Cortex of kidney (tissue), 1 donor: ENCODE data around the gene EFS.

ENCODE experiments used
- DNase-seq: peaks from one replicate; lab custom pipeline; 2025; lab: John Stamatoyannopoulos, UW

Gene EFS

GRCh38 chr14:23378612-23379220 is 13.7 kb upstream of the EFS start:
- no peak for DNase-seq

GRCh38 chr14:23377573-23378563 is 12.9 kb upstream of the EFS start:
- DNase-seq, result no peak

- DNase-seq, result no peak
Measured at GRCh38 chr14:23377198-23377550, 12.2 kb upstream of the EFS start.

DNA sequence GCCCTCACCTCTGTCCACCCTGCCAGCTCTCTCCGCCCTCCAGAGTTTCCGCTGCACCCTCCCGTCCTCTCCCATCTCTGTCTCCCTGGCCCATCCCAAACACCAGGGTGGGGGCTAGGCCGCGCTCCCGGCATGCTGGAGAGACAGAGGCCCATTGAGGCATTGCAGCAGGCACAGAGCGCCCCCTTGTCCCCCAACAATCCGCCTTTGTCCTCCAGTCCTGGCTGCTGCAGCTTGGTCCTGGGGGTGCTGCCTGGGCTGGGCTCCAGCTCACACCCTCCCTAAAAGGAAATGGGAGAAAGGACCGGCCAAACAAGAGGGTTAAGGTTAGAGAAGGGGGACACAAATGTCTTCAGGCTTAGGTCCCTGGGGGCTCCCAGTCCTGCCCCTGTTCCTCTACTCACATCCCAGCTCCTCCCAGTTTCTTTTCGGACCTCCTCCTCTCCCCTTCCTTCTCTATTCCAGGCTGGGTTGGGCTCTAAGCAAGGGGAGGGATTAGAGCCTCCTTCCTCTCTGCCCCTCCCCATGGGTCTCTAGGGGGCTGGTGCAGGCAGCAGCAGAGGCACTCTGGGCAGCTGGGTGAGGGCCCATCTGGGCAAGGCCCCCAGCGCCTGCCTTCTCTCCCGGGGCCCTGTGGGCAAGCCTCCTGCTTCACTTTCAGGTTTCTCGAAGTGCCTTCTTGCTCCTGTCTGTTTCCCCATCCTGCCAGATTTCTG is 11.7 kb upstream of the EFS start, which contains the start of gene CMTM5:
CMTM5 (plus strand) TSS at position 565 of the 716 bp plus-strand sequence. CDS start 206 bp downstream, outside the sequence.
- no peak for DNase-seq

- no peak for DNase-seq
Measured at GRCh38 chr14:23375527-23376251, 10.7 kb upstream of the EFS start.

DNA sequence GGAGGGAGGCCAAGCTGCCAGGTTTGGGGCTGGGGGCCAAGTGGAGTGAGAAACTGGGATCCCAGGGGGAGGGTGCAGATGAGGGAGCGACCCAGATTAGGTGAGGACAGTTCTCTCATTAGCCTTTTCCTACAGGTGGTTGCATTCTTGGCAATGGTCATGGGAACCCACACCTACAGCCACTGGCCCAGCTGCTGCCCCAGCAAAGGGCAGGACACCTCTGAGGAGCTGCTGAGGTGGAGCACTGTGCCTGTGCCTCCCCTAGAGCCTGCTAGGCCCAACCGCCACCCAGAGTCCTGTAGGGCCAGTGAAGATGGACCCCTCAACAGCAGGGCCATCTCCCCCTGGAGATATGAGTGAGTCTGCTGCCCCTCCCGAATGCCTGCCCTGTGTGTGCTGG is 8.1 kb upstream of the EFS start:
- DNase-seq, result no peak

DNA sequence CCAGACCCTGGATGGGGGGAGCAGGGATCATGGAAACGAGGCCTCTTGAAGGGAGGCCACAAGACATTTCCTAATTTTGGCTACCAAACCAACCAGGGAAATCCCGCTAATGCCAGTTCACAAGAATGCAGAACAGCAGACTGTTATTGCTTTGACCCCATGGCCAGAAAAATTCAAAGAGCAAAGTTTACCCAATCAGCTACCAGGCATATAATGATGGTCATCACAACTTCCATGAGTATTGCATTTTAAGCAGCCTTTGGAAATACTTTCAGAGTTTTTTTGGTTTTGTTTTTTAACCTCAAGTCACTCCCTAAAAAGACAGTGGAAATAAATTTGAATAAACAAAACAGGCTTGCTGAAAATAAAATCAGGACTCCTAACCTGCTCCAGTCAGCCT is 7.5 kb upstream of the EFS start, which contains the start of gene IL25:
IL25 (plus strand) TSS at position 301 of the 400 bp plus-strand sequence.
- DNase-seq, result no peak

DNA sequence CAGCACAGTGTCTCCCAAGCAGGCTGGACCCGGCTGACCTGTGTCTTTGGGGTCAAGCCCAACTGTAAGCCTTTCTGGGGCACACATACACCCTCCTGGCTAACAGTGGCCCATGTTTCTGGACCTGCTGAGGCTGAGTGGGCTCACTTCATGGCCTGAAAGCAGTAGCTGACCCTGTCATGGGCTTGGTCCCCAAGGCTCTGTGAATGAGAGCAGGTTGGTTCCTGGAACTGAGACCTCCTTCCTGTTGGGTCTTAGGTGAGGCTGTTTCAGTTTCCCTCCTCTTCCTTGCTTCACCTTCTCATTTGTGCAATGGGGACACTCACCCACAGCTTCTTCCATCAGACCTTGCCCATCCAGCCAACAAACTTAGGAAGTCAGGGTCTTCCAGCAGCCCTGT is 6.9 kb upstream of the EFS start:
- no peak for DNase-seq

GRCh38 chr14:23370221-23370620 is 5.2 kb upstream of the EFS start:
- DNase-seq, result no peak

DNA sequence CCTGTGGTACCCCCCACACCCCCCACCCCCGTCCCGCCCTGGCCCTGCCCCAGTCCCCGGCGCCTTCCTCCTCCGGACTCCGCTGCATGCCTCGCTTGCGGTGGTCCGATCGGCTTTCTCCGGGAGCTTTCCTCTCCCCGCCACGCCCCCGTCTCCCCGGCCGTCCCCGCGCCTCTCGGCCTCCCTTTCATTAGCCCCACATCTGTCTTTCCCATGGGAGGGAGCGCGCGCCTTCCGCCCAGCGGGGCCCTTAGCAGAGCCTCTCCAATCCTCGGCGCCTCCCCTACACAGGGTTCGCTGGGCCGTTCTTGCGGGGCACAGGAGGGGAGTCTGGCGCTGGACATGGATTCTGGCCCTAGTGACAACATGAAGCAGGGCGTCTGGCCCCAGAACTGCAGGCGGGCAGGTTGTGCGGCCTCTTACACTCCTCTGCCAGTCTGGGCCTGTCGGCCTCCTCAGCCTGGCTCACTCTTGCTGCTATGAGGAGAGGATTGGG is 1.5 kb upstream of the EFS start:
- no peak for DNase-seq

DNA sequence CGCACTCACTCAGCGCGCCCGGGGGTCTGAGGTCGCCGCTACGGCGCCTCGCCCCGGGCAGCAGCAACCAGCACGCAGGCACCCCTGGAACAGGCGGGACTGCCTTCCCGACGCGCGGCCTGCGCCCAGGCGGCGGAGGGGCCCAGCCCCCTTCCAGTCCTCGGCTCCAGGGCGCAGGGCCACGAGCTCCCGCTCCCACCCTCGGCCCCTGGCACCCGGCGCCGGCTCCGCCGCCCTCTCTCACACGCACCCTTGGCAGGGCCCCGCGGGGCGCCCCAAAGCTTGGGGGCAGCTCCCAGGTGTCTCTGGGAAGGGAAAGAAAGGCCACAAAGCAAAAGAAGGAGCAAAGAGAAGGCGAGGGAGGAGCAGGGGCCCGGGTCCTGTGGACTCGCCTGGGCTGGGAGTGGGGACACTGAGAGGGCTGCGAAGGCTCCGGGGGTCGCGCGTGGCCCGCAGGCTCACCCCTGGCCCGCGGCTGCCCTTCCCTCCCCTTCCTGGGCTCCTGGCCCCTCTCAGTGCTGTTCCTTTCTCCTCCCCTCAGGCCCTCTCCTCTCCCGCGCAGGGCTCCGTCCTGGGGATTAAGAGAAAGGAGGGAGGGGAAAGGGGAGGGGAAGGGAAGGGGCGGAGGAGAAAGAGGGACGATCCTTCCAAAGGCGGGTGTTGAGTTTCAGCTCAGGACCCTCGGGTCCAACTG is 907 bp upstream of the EFS start:
- DNase-seq, result no peak

GRCh38 chr14:23364164-23365035 is 572 bp downstream of the EFS start:
- no peak for DNase-seq

DNA sequence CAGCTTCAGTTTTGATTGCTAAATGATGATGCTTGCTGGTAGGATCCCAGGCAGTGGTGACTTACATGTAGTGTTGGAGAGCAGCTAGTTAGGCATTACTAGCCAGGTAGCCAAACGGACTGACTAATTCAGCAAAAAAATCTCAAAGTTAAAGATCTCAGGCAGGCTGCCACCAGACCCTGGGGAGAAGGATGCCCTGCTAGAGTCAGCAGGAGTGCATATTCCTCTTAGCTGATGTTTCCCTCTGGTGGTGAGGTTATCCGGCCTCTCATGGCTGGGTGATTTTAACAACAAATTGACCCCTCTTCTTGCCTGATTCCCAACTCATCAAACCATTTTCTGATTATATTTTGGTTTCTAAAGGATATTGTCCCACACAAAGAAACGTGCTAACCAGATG is 2.8 kb downstream of the EFS start:
- no peak for DNase-seq

DNA sequence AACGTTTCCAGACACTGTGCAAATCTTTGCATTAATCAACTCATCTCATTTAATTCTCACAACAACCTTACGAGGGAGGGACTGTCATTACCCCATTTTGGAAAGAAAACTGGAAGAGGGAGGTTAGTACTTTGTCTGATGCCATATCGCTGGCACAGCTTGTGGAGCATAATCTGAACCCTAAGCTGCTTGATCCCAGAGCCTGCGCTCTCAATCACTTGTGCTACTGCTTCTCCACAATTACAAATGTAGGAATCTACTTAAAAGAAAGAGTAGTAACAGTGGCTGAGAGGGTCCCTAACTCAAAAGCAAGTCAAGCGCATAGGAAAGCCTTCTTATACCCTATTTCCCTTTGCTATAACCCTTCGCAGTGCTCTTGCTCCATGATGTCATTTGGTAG is 3.2 kb downstream of the EFS start:
- DNase-seq, result no peak

DNA sequence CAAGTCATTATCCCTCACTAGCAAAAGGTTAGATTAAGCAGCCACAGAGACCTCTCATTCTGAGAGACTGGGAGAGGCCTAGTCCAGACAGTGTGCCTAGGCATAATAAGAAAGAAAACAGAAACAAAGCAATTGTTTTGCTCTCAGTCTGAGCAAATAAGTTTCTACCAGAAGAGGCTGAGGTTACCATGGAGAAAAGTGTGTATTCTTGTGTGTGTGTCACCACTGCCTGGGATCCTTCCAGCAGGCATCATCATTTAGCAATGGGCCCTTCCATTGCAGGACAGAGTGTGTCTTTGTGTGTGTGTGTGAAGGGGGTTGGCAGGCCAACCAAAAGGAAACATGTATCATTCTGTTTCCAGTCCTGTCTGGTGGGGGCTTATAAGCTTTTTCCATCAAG is 3.7 kb downstream of the EFS start:
- no peak for DNase-seq

- DNase-seq, result no peak
Measured at GRCh38 chr14:23360496-23360895, 4.5 kb downstream of the EFS start.

DNA sequence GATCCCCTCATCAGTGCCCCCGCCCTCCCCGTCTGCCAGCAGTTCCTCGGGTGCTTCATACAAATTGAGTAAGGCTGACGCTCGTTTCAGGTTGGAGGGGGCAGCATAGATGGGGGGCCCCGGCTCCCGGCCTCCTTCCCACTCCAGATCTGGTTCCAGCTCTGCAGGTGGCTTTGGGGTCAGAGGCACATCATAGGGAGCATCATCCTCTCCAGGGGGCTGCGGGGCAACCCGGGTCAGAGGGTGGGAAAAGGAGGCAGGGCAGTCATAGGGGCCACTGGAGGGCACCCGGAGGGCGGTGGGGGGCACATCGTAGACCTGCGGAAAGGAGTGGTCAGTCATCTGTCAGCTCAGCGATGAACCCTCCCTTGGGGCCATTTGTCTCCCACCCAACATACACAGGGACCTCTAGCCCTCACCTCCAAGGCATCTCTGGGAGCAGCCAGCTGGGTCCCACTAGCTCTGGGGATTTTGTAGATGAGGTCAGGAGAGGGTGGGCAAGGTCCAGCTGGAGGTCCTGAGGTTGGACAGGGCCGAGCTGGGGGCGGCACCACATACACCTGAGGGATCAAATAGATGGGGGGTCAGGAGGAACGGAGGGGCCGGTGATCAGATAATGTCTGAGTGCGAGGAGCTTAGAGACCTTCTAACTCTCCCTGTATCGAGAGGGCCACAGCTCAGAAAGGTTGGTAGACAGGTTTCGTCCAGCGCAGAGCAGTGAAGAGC is 5.1 kb downstream of the EFS start:
- no peak for DNase-seq

GRCh38 chr14:23359167-23359626 is 5.8 kb downstream of the EFS start:
- DNase-seq, result no peak

DNA sequence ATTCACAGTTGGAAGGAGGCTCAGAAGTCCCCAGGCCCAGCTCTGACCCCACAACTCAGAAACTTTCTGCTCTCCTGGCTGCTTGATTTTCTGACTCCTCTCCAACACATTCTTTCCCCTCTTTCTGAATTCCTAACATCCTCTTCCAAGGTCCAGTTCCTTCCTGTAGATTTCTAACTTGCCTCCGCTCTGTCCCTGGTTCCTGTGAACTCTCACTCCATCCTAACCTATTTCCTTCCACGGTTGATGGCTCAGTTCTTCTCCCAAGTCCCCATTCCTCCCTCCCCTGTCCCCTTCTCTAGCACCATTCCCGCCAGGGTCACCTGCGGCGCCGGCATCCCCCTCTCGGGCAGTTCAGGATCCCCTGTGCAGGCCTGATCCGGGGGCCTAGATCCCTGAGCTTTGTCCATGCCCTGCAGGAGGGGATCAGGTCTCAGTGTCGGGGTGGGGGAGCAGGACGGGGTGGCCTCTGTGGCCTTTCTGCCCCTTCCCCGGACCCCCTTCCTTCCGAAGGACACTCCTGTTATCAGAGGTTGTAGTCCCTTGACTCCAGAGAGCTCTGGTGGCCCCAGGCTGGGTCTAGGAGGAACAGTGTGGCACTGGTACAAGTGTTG is 6.3 kb downstream of the EFS start:
- no peak for DNase-seq
